Activated naive CD8-positive, alpha-beta T cell (primary cell): ENCODE measurements around the gene LYZL6.
A peak's percentile ranks its signal among the peaks of the same experiment; 100 is the strongest.

ENCODE experiments used
- H3K27ac Mint-ChIP-seq: one replicate; pipeline ENCODE4 v1.8.0; 2021; ENCODE audit warnings: mixed read lengths
- H3K27me3 Mint-ChIP-seq: one replicate; pipeline ENCODE4 v1.8.0; 2021; ENCODE audit warnings: mixed read lengths
- H3K36me3 Mint-ChIP-seq: one replicate; pipeline ENCODE4 v1.8.0; 2021; ENCODE audit warnings: mixed read lengths
- H3K4me1 Mint-ChIP-seq: one replicate; pipeline ENCODE4 v1.8.0; 2021; ENCODE audit warnings: low read depth, mixed read lengths
- H3K4me3 Mint-ChIP-seq: one replicate; pipeline ENCODE4 v1.8.0; 2021; ENCODE audit warnings: mild to moderate bottlenecking, mixed read lengths
- H3K9me3 Mint-ChIP-seq: one replicate; pipeline ENCODE4 v1.8.0; 2021; ENCODE audit warnings: low read depth, mixed read lengths

The LYZL6 gene

DNA sequence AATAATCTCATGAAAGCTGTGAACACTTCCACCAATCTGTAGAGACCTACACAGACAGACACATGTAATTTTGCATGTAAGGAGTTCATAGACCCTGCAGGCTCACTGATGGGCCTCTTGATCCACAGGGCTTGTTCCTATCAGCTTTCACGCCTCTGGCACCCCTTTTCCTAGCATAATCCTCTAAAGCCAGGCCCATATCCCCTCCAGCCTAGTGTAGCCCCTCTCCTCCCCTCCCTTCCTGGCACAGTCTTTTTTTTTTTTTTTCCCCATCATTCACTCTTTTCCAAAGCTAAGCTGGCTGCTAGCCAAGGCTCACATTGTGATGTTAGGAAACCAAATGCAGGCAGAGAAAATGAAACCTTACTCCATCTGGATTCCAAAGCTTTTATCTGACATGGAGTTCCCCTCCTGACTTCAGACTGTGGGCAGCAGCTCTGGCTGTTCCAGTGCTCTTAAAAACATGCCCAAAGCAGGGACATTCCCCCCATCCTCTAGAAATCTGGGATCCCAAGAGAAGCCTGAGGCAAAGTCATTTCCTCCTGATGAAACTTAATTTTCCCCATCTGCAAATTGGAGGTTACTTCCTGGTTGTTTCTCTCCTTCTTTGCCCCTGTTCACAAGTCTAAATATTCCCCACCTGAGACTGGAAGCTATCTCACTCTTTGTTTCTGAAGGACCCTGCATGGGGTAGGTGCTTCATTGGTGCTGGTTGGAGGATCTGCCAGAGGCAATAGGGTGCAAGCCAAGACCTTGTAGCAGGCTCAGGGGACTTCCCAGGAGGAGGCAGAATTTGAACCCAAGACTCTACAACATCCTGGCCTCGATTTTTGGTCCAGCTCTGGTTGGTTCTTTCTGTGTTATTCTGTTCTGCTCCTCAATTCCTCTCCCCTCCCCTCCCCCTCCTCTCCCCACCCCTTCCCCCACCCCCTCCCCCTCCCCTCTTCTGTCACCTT is 53.4 kb downstream of the LYZL6 start:
- no peaks in the 10 kb centered on the region for H3K36me3 Mint-ChIP-seq
- peak overlapping the region; percentile 16 for H3K27ac Mint-ChIP-seq
- H3K9me3 Mint-ChIP-seq: no peaks in the 10 kb centered on the region
- peaks cover 45% of the 10 kb centered on the region for H3K4me1 Mint-ChIP-seq
- H3K27me3 Mint-ChIP-seq: no peaks in the 10 kb centered on the region
- H3K4me3 Mint-ChIP-seq: peak overlapping the region; percentile 49

DNA sequence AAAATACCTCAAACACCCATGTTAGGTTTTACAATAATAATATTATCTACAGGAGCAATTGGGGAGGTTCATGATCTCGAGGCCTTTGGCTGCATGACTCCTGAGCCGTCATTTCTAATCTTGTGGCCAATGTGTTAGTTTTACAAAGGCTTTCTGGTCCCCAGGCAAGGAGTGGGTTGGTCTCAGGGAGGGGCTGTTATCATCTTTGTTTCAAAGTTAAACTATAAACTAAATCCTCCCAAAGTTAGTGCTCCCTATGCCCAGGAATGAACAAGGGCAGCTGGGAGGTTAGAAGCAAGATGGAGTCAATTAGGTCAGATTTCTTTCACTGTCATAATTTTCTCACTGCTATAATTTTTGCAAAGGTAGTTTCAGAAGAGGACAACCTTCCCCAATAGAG is 54.3 kb downstream of the LYZL6 start:
- Mint-ChIP-seq H3K27ac (peak overlapping the region; percentile 64), H3K4me1 (peaks cover 45% of the 10 kb centered on the region), H3K27me3 (no peaks in the 10 kb centered on the region), H3K4me3 (no peak overlapping the region), H3K9me3 (no peaks in the 10 kb centered on the region), H3K36me3 (no peaks in the 10 kb centered on the region)
